ENCODE measurements around the gene RNF207.

DNA sequence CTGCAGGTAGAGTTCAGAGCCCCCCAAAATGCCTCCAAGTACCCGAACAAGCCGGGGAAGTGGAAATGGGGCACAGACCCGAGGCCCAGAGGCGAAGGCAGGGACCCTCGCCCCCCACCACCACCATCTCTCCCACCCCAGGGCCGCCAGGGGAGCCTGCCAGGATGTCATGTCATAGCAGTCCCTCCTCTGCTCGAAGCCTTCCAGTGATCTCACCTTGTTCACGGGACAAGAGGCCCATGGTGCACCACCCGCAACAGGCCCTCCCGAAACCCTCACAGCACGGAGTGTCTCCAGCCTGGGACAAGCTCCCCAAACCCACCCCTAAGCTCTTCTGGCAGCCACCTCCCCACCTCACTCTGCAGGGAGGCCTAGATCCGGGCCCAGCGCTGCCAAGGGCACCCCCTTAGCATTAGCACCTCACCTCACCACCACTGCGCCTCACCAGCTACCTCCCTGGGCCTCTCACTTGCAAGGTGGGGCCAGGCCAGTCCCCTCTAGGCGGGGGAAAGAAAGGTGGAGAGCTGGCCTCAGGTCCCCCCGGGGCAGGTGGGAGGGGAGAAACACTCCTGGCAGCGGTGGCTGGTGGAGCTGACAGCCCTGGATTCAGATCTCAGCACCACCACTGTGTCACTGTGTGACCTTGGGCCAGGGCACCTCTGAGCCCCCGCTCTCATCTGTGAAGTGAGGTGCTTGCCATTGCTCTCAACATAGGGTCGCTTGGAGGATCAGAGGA is 39.1 kb upstream of the RNF207 start:
- TF ChIP-seq, protein P1, sequence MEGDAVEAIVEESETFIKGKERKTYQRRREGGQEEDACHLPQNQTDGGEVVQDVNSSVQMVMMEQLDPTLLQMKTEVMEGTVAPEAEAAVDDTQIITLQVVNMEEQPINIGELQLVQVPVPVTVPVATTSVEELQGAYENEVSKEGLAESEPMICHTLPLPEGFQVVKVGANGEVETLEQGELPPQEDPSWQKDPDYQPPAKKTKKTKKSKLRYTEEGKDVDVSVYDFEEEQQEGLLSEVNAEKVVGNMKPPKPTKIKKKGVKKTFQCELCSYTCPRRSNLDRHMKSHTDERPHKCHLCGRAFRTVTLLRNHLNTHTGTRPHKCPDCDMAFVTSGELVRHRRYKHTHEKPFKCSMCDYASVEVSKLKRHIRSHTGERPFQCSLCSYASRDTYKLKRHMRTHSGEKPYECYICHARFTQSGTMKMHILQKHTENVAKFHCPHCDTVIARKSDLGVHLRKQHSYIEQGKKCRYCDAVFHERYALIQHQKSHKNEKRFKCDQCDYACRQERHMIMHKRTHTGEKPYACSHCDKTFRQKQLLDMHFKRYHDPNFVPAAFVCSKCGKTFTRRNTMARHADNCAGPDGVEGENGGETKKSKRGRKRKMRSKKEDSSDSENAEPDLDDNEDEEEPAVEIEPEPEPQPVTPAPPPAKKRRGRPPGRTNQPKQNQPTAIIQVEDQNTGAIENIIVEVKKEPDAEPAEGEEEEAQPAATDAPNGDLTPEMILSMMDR (conservative IDR thresholded peaks at IDR 0.05), result no peak
- TF ChIP-seq EZH2 (IDR thresholded peaks at IDR 0.05; ENCODE audit: low read depth), result no peak

Data from PC-9 (cell line).